Astrocyte (in vitro differentiated cells and primary cell): ENCODE results near the gene REG4. TPM values are rescaled to one million over a fixed set of nuclear protein-coding genes. Genes with fewer than 3 reads are reported as not detected.

Source experiments
- DNase-seq: peaks from one replicate; pipeline ENCODE4 v3.0.0-alpha.2; 2010; ENCODE audit warnings: low read depth
- FAIRE-seq: peaks from 2 replicates; lab custom pipeline; 2011; peaks lifted over from hg19 to GRCh38; lab: Jason Lieb, UNC
- H2AFZ ChIP-seq: 2 replicates; pipeline ENCODE4 v1.6.0; 2012; ENCODE audit warnings: low read depth, low read length, inconsistent platforms
- H3K27ac ChIP-seq: 2 replicates; pipeline ENCODE4 v1.5.1; 2011; ENCODE audit warnings: low read depth, low read length, inconsistent platforms
- H3K27me3 ChIP-seq: 2 replicates; pipeline ENCODE4 v1.6.0; 2011; ENCODE audit warnings: low read length, inconsistent platforms; ENCODE audit not compliant: insufficient read depth
- H3K36me3 ChIP-seq: 2 replicates; pipeline ENCODE4 v1.5.1; 2011; ENCODE audit warnings: low read length, inconsistent platforms; ENCODE audit not compliant: insufficient read depth
- H3K4me1 ChIP-seq: 2 replicates; pipeline ENCODE4 v1.5.1; 2011; ENCODE audit warnings: low read length, inconsistent platforms; ENCODE audit not compliant: insufficient read depth
- H3K4me2 ChIP-seq: 2 replicates; pipeline ENCODE4 v1.6.0; 2012; ENCODE audit warnings: low read length, inconsistent platforms
- H3K4me3 ChIP-seq: 2 replicates; pipeline ENCODE4 v1.5.1; 2011; ENCODE audit warnings: low read depth, mild to moderate bottlenecking, low read length, inconsistent platforms; ENCODE audit not compliant: insufficient read depth
- H3K79me2 ChIP-seq: 2 replicates; pipeline ENCODE4 v1.6.0; 2012; ENCODE audit warnings: mild to moderate bottlenecking, low read length, inconsistent platforms; ENCODE audit not compliant: insufficient read depth
- H3K9ac ChIP-seq: 2 replicates; pipeline ENCODE4 v1.6.0; 2012; ENCODE audit warnings: mild to moderate bottlenecking, low read length, inconsistent platforms
- H3K9me3 ChIP-seq: 2 replicates; pipeline ENCODE4 v1.5.1; 2012; ENCODE audit warnings: low read depth, mild to moderate bottlenecking, low read length, inconsistent platforms; ENCODE audit not compliant: insufficient read depth
- H4K20me1 ChIP-seq: 2 replicates; pipeline ENCODE4 v1.6.0; 2012; ENCODE audit warnings: low read length, inconsistent platforms; ENCODE audit not compliant: insufficient read depth
- H3K27ac Mint-ChIP-seq: one replicate; pipeline ENCODE4 v1.8.0; 2021; ENCODE audit warnings: mild to moderate bottlenecking, mixed read lengths; ENCODE audit not compliant: unreplicated experiment
- H3K27me3 Mint-ChIP-seq: one replicate; pipeline ENCODE4 v1.8.0; 2021; ENCODE audit warnings: low read depth, mixed read lengths; ENCODE audit not compliant: unreplicated experiment
- H3K36me3 Mint-ChIP-seq: one replicate; pipeline ENCODE4 v1.8.0; 2021; ENCODE audit warnings: low read depth, mixed read lengths; ENCODE audit not compliant: unreplicated experiment
- H3K4me1 Mint-ChIP-seq: one replicate; pipeline ENCODE4 v1.8.0; 2021; ENCODE audit warnings: low read depth, mixed read lengths; ENCODE audit not compliant: unreplicated experiment
- H3K4me3 Mint-ChIP-seq: one replicate; pipeline ENCODE4 v1.8.0; 2021; ENCODE audit warnings: mild to moderate bottlenecking, moderate library complexity, mixed read lengths; ENCODE audit not compliant: unreplicated experiment
- H3K9me3 Mint-ChIP-seq: one replicate; pipeline ENCODE4 v1.8.0; 2021; ENCODE audit warnings: mild to moderate bottlenecking, mixed read lengths; ENCODE audit not compliant: unreplicated experiment
- EZH2 ChIP-seq: IDR thresholded peaks from 2 replicates; pipeline ENCODE4 v1.6.1; 2012; ENCODE audit warnings: mild to moderate bottlenecking, low read length, inconsistent platforms; ENCODE audit not compliant: insufficient read depth
- total RNA-seq: library from RNA; stranded (reverse); gene quantifications from 2 replicates; pipeline ENCODE4 v1.2.1, GENCODE V29; 2021
- TF ChIP-seq, protein P1 (sequence below): IDR thresholded peaks from 2 replicates; pipeline ENCODE4 v1.5.1; 2011; ENCODE audit warnings: low read depth, mild to moderate bottlenecking, inconsistent platforms, low read length, moderate library complexity; ENCODE audit not compliant: insufficient read depth

REG4 gene
- total RNA-seq, 1 donor from 2014 or later = not detected

- Histone ChIP-seq H3K36me3 (no peaks in the 10 kb centered on the region), H3K27me3 (peaks cover 21% of the 10 kb centered on the region), H3K27ac (no peak overlapping the region), H3K4me1 (no peaks in the 10 kb centered on the region), H3K4me2 (no peak overlapping the region), H3K79me2 (no peaks in the 10 kb centered on the region), H3K4me3 (no peak overlapping the region), H3K9me3 (no peaks in the 10 kb centered on the region), H3K9ac (no peak overlapping the region), H4K20me1 (no peaks in the 10 kb centered on the region), H2AFZ (no peak overlapping the region)
- no peak for DNase-seq
- Mint-ChIP-seq H3K4me3 (no peak overlapping the region), H3K36me3 (no peaks in the 10 kb centered on the region), H3K27me3 (peaks cover 15% of the 10 kb centered on the region), H3K27ac (no peak overlapping the region), H3K4me1 (peaks cover 5% of the 10 kb centered on the region), H3K9me3 (no peaks in the 10 kb centered on the region)
- TF ChIP-seq, protein P1, sequence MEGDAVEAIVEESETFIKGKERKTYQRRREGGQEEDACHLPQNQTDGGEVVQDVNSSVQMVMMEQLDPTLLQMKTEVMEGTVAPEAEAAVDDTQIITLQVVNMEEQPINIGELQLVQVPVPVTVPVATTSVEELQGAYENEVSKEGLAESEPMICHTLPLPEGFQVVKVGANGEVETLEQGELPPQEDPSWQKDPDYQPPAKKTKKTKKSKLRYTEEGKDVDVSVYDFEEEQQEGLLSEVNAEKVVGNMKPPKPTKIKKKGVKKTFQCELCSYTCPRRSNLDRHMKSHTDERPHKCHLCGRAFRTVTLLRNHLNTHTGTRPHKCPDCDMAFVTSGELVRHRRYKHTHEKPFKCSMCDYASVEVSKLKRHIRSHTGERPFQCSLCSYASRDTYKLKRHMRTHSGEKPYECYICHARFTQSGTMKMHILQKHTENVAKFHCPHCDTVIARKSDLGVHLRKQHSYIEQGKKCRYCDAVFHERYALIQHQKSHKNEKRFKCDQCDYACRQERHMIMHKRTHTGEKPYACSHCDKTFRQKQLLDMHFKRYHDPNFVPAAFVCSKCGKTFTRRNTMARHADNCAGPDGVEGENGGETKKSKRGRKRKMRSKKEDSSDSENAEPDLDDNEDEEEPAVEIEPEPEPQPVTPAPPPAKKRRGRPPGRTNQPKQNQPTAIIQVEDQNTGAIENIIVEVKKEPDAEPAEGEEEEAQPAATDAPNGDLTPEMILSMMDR = no peak
- no peak for TF ChIP-seq EZH2
- FAIRE-seq = no peak
Measured at GRCh38 chr1:119762409-119762808, 48.9 kb downstream of the REG4 start.

- Histone ChIP-seq H4K20me1 (no peaks in the 10 kb centered on the region), H3K9me3 (no peaks in the 10 kb centered on the region), H2AFZ (no peak overlapping the region), H3K4me2 (no peak overlapping the region), H3K27ac (no peak overlapping the region), H3K36me3 (no peaks in the 10 kb centered on the region), H3K27me3 (peaks cover 3% of the 10 kb centered on the region), H3K4me3 (no peak overlapping the region), H3K9ac (no peak overlapping the region), H3K4me1 (no peaks in the 10 kb centered on the region), H3K79me2 (no peaks in the 10 kb centered on the region)
- H3K36me3 Mint-ChIP-seq = no peaks in the 10 kb centered on the region
- peaks cover 11% of the 10 kb centered on the region for H3K27me3 Mint-ChIP-seq
- no peaks in the 10 kb centered on the region for H3K9me3 Mint-ChIP-seq
- no peak for DNase-seq
- no peaks in the 10 kb centered on the region for H3K4me1 Mint-ChIP-seq
- TF ChIP-seq, protein P1 = no peak
- TF ChIP-seq EZH2 = no peak
- H3K4me3 Mint-ChIP-seq = no peak overlapping the region
- no peak for FAIRE-seq
- H3K27ac Mint-ChIP-seq = no peak overlapping the region
Measured at GRCh38 chr1:119758584-119758983, 52.7 kb downstream of the REG4 start.

- no peak overlapping the region for H3K27ac ChIP-seq
- no peak overlapping the region for H2AFZ ChIP-seq
- peaks cover 12% of the 10 kb centered on the region for H3K27me3 ChIP-seq
- no peak overlapping the region for H3K27ac Mint-ChIP-seq
- no peaks in the 10 kb centered on the region for H3K36me3 ChIP-seq
- H4K20me1 ChIP-seq = no peaks in the 10 kb centered on the region
- no peak for DNase-seq
- no peak overlapping the region for H3K4me3 Mint-ChIP-seq
- TF ChIP-seq EZH2 = no peak
- TF ChIP-seq, protein P1 = no peak
- no peak for FAIRE-seq
- peaks cover 3% of the 10 kb centered on the region for H3K9me3 Mint-ChIP-seq
- no peaks in the 10 kb centered on the region for H3K36me3 Mint-ChIP-seq
- no peak overlapping the region for H3K4me3 ChIP-seq
- no peaks in the 10 kb centered on the region for H3K4me1 ChIP-seq
- no peak overlapping the region for H3K9ac ChIP-seq
- no peaks in the 10 kb centered on the region for H3K79me2 ChIP-seq
- no peaks in the 10 kb centered on the region for H3K9me3 ChIP-seq
- H3K27me3 Mint-ChIP-seq = peaks cover 29% of the 10 kb centered on the region
- no peaks in the 10 kb centered on the region for H3K4me1 Mint-ChIP-seq
- no peak overlapping the region for H3K4me2 ChIP-seq
Measured at GRCh38 chr1:119752592-119752991, 58.7 kb downstream of the REG4 start.
